Activated T-cell treated with anti-CD3 and anti-CD28 coated beads, Interleukin-2, amount 50 U/mL, for 24 hours (primary cell): ENCODE data around the gene LRP1B.
A peak's percentile ranks its signal among the peaks of the same experiment; 100 is the strongest.

Source experiments
- DNase-seq: peaks from one replicate; pipeline ENCODE4 v3.0.0-alpha.2; 2020
- H3K27ac Mint-ChIP-seq: 2 replicates; pipeline ENCODE4 v1.8.0; 2020; ENCODE audit warnings: mild to moderate bottlenecking, mixed read lengths
- H3K27me3 Mint-ChIP-seq: 2 replicates; pipeline ENCODE4 v1.8.0; 2020; ENCODE audit warnings: mixed read lengths
- H3K36me3 Mint-ChIP-seq: 2 replicates; pipeline ENCODE4 v1.8.0; 2020; ENCODE audit warnings: low read depth, mixed read lengths
- H3K4me1 Mint-ChIP-seq: 2 replicates; pipeline ENCODE4 v1.8.0; 2020; ENCODE audit warnings: low read depth, mixed read lengths
- H3K4me3 Mint-ChIP-seq: 2 replicates; pipeline ENCODE4 v1.8.0; 2020; ENCODE audit warnings: mild to moderate bottlenecking, moderate library complexity, mixed read lengths
- H3K9me3 Mint-ChIP-seq: 2 replicates; pipeline ENCODE4 v1.8.0; 2020; ENCODE audit warnings: mixed read lengths

Gene LRP1B

GRCh38 chr2:142131010-142131669, at the start of gene LRP1B:
Gene LRP1B (minus strand): TSS chr2:142131016. CDS start chr2:142130729, 287 bp downstream.
- H3K4me3 Mint-ChIP-seq: peak within 1 kb of the TSS; percentile 41
- H3K36me3 Mint-ChIP-seq: no peaks in the 10 kb centered on the region
- H3K9me3 Mint-ChIP-seq: no peaks in the 10 kb centered on the region
- H3K4me1 Mint-ChIP-seq: peaks cover 6% of the 10 kb centered on the region
- DNase-seq: no peak
- no peak within 1 kb of the TSS for H3K27ac Mint-ChIP-seq
- H3K27me3 Mint-ChIP-seq: peaks cover 39% of the 10 kb centered on the region

- H3K36me3 Mint-ChIP-seq: no peaks in the 10 kb centered on the region
- no peaks in the 10 kb centered on the region for H3K4me1 Mint-ChIP-seq
- no peak for DNase-seq
- H3K27me3 Mint-ChIP-seq: no peaks in the 10 kb centered on the region
- no peak overlapping the region for H3K4me3 Mint-ChIP-seq
- H3K27ac Mint-ChIP-seq: no peak overlapping the region
- peaks cover 4% of the 10 kb centered on the region for H3K9me3 Mint-ChIP-seq
Observed at GRCh38 chr2:142179686-142180085, 48.9 kb upstream of the LRP1B start.

GRCh38 chr2:142178604-142179003, 47.8 kb upstream of the LRP1B start:
- Mint-ChIP-seq H3K9me3 (peaks cover 4% of the 10 kb centered on the region), H3K4me3 (no peak overlapping the region), H3K27ac (no peak overlapping the region), H3K27me3 (no peaks in the 10 kb centered on the region), H3K4me1 (no peaks in the 10 kb centered on the region), H3K36me3 (no peaks in the 10 kb centered on the region)
- DNase-seq: no peak

GRCh38 chr2:142176941-142177340, 46.1 kb upstream of the LRP1B start:
- Mint-ChIP-seq H3K4me3 (no peak overlapping the region), H3K4me1 (no peaks in the 10 kb centered on the region), H3K27ac (no peak overlapping the region), H3K27me3 (no peaks in the 10 kb centered on the region), H3K9me3 (peaks cover 2% of the 10 kb centered on the region), H3K36me3 (no peaks in the 10 kb centered on the region)
- DNase-seq: no peak

GRCh38 chr2:142175813-142176338, 45.1 kb upstream of the LRP1B start:
- H3K9me3 Mint-ChIP-seq: peaks cover 2% of the 10 kb centered on the region
- no peaks in the 10 kb centered on the region for H3K4me1 Mint-ChIP-seq
- no peak for DNase-seq
- H3K27me3 Mint-ChIP-seq: no peaks in the 10 kb centered on the region
- H3K36me3 Mint-ChIP-seq: no peaks in the 10 kb centered on the region
- H3K27ac Mint-ChIP-seq: no peak overlapping the region
- no peak overlapping the region for H3K4me3 Mint-ChIP-seq

- no peak for DNase-seq
- Mint-ChIP-seq H3K36me3 (no peaks in the 10 kb centered on the region), H3K9me3 (peaks cover 2% of the 10 kb centered on the region), H3K27me3 (no peaks in the 10 kb centered on the region), H3K4me3 (no peak overlapping the region), H3K4me1 (no peaks in the 10 kb centered on the region), H3K27ac (no peak overlapping the region)
Observed at GRCh38 chr2:142174176-142174575, 43.4 kb upstream of the LRP1B start.

GRCh38 chr2:142170847-142171246, 40.0 kb upstream of the LRP1B start:
- H3K27me3 Mint-ChIP-seq: no peaks in the 10 kb centered on the region
- no peaks in the 10 kb centered on the region for H3K36me3 Mint-ChIP-seq
- no peak for DNase-seq
- H3K4me3 Mint-ChIP-seq: no peak overlapping the region
- H3K4me1 Mint-ChIP-seq: no peaks in the 10 kb centered on the region
- peaks cover 4% of the 10 kb centered on the region for H3K9me3 Mint-ChIP-seq
- no peak overlapping the region for H3K27ac Mint-ChIP-seq

GRCh38 chr2:142165790-142166189, 35.0 kb upstream of the LRP1B start:
- no peaks in the 10 kb centered on the region for H3K4me1 Mint-ChIP-seq
- H3K27me3 Mint-ChIP-seq: no peaks in the 10 kb centered on the region
- H3K36me3 Mint-ChIP-seq: no peaks in the 10 kb centered on the region
- H3K4me3 Mint-ChIP-seq: no peak overlapping the region
- H3K27ac Mint-ChIP-seq: no peak overlapping the region
- DNase-seq: no peak
- H3K9me3 Mint-ChIP-seq: peaks cover 14% of the 10 kb centered on the region

GRCh38 chr2:142153601-142154000, 22.8 kb upstream of the LRP1B start:
- Mint-ChIP-seq H3K27ac (no peak overlapping the region), H3K4me1 (no peaks in the 10 kb centered on the region), H3K27me3 (no peaks in the 10 kb centered on the region), H3K4me3 (no peak overlapping the region), H3K36me3 (no peaks in the 10 kb centered on the region), H3K9me3 (peaks cover 7% of the 10 kb centered on the region)
- DNase-seq: no peak

GRCh38 chr2:142150453-142150852, 19.6 kb upstream of the LRP1B start:
- no peak for DNase-seq
- Mint-ChIP-seq H3K4me3 (no peak overlapping the region), H3K27ac (no peak overlapping the region), H3K36me3 (no peaks in the 10 kb centered on the region), H3K27me3 (no peaks in the 10 kb centered on the region), H3K9me3 (peaks cover 11% of the 10 kb centered on the region), H3K4me1 (no peaks in the 10 kb centered on the region)

GRCh38 chr2:142144547-142144946, 13.7 kb upstream of the LRP1B start:
- Mint-ChIP-seq H3K36me3 (no peaks in the 10 kb centered on the region), H3K4me1 (no peaks in the 10 kb centered on the region), H3K27ac (no peak overlapping the region), H3K27me3 (no peaks in the 10 kb centered on the region), H3K9me3 (peaks cover 10% of the 10 kb centered on the region), H3K4me3 (no peak overlapping the region)
- no peak for DNase-seq

GRCh38 chr2:142142595-142142994, 11.8 kb upstream of the LRP1B start:
- Mint-ChIP-seq H3K4me1 (no peaks in the 10 kb centered on the region), H3K4me3 (no peak overlapping the region), H3K36me3 (no peaks in the 10 kb centered on the region), H3K27ac (no peak overlapping the region), H3K9me3 (peaks cover 4% of the 10 kb centered on the region), H3K27me3 (no peaks in the 10 kb centered on the region)
- no peak for DNase-seq

GRCh38 chr2:142140434-142140845, 9.6 kb upstream of the LRP1B start:
- peaks cover 1% of the 10 kb centered on the region for H3K9me3 Mint-ChIP-seq
- H3K27me3 Mint-ChIP-seq: no peaks in the 10 kb centered on the region
- no peaks in the 10 kb centered on the region for H3K4me1 Mint-ChIP-seq
- H3K4me3 Mint-ChIP-seq: no peak overlapping the region
- H3K36me3 Mint-ChIP-seq: no peaks in the 10 kb centered on the region
- H3K27ac Mint-ChIP-seq: no peak overlapping the region
- DNase-seq: no peak

- Mint-ChIP-seq H3K9me3 (peaks cover 1% of the 10 kb centered on the region), H3K36me3 (no peaks in the 10 kb centered on the region), H3K27ac (no peak overlapping the region), H3K4me1 (no peaks in the 10 kb centered on the region), H3K27me3 (no peaks in the 10 kb centered on the region), H3K4me3 (no peak overlapping the region)
- no peak for DNase-seq
Observed at GRCh38 chr2:142139384-142139783, 8.6 kb upstream of the LRP1B start.

- Mint-ChIP-seq H3K4me3 (no peak overlapping the region), H3K36me3 (no peaks in the 10 kb centered on the region), H3K27me3 (peaks cover 5% of the 10 kb centered on the region), H3K27ac (no peak overlapping the region), H3K4me1 (no peaks in the 10 kb centered on the region), H3K9me3 (peaks cover 1% of the 10 kb centered on the region)
- no peak for DNase-seq
Observed at GRCh38 chr2:142136571-142136970, 5.8 kb upstream of the LRP1B start.

GRCh38 chr2:142134911-142135310, 4.1 kb upstream of the LRP1B start:
- Mint-ChIP-seq H3K9me3 (peaks cover 1% of the 10 kb centered on the region), H3K27me3 (peaks cover 21% of the 10 kb centered on the region), H3K4me1 (peaks cover 6% of the 10 kb centered on the region), H3K4me3 (no peak overlapping the region), H3K27ac (no peak overlapping the region), H3K36me3 (no peaks in the 10 kb centered on the region)
- DNase-seq: no peak
